Measurements from ENCODE around the gene PHLPP1.
"Not testable (repeated sequence)": the region's sequence is repeated elsewhere in the genome, so short reads cannot be mapped to it uniquely, and the experiment has no call there.

Gene PHLPP1

DNA sequence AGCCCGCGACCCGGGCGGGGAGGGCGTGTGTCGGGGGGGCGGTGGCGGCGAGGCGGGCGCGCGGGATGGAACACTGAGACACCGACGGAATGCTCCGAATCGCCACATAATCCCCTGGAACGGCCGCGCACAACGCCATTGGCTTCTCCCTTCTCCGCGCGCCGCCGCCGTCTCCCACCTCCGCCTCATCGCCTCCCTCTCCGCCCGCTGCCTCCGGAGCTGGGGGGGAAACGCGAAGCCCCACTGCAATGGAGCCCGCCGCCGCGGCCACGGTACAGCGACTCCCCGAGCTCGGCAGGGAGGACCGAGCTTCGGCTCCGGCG, at the start of gene PHLPP1:
TSS of gene PHLPP1 (plus strand) at position 106 of the 323 bp plus-strand sequence. CDS start at position 249, 143 bp downstream.
- DNase-seq, result no peak

DNA sequence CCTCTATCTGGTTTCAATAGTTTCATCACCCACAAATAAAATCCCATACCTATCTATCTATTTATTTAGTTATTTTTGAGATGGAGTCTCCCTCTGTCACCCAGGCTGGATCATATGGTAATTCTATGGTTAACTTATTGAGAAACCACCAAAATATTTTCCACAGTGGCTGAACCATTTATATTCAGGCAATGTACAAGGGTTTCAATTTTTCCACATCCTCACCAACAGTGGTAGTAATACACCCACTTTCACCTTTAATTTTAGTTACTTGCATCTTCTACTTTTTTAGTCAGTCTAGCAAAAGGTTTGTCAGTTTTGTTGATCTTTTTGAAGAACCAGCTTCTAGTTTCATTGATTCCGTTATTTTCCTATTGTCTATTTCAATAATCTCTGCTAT, 46.1 kb upstream of the PHLPP1 start:
- no peak for DNase-seq

DNA sequence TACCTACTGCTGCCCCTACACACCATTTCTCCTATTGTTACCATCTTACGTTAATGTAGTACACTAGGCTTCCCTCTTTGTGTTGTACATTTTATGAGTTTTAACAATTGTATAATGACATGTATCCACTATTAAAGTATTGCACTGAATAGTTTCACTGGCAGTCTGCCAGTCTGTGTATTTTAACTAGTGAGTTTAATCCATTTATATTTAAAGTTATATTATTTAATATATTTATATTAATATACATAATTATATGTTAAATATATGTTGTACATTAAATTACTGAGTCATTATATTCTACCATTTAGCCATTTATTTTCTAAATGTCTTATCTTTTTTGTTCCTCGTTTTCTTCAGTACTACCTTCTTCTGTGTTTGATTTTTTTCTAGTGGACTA, 44.8 kb upstream of the PHLPP1 start:
- DNase-seq, result no peak

DNA sequence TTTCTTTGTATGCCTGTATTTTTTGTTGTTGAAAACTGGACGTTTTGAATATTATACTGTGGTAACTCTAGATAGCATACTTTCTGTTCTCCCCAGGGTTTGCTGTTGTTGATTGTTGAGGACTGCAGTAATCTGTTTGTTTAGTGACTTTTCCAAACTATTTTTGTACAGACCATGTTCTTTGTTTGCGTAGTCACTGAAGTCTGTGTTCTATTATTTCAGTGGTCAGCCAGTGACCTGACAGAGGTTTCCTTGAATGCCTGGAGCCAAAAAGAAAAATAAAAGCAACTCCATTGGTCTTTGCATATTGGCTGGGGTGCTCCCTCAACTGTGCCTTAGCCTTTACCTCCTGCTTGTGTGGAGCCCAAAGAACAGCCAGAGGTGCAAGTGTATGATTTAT, 42.7 kb upstream of the PHLPP1 start:
- no peak for DNase-seq

DNA sequence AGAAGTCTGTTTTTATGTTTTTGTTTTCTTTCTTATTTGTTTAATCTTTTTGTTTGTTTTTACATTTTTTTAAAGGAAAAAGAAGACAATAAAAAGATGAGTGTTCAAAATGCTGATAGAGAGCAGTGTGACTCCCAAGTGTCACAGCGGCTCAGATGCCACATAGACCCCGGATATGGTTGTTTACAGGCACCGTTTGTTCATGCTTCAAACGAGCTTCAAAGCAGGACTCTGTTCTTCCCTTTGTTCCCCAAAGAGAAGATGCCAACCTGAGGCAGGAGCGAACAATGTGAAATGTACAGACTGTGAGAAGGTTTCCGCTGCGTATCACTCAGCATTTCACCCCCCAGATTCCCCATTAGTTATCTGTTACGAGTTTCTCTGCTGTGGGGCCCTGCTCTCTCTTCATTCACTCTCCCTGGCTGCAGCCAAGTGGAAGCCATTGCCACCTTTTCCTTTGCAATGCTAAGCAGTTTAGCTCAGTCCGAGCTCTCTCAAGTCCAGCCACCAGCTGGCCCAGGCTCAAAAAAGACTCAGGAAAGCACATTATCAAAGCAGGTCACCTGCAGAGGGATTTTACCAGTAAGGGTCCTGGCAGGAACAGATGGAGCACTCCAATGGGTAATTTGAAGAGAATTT, 36.4 kb upstream of the PHLPP1 start:
- peak; percentile 69 for DNase-seq

DNA sequence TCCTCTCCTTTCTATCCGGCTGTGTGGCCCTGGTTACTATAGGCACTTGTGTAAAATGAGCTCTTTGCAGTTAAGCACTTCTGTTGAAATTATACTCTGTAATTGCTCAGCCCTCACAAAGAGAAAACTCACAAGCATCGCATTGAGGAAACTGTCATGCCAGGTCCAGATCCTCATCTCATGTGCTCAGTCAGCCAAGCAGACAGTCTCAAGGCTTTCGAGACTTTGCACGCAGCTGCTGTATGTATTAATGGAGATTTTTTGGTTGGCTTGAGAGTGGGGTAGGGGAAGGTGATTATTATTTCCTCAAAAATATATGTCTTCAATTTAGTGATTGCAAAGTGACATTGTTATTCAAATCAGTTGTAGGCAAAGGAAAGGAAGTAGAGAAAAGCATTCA, 33.0 kb upstream of the PHLPP1 start:
- peak; percentile 90 for DNase-seq

DNA sequence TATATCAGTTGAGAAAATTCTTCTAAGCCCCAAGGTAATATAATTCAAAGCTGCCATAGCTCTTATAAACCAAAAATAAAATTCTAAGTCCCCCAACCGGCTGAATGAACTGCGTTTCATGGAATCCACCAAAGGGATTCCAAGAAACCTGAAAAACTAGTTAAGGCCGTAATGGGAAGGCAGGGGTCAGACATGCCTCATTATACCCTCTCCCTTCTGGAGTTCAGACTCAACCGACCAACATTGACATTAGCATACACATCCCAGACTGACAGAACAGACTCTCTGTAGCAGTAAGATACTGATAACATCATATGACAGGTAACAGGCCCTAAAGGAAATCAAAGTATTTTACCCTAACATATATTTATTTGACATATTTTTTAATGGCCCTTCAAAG, 31.4 kb upstream of the PHLPP1 start:
- peak; percentile 29 for DNase-seq

DNA sequence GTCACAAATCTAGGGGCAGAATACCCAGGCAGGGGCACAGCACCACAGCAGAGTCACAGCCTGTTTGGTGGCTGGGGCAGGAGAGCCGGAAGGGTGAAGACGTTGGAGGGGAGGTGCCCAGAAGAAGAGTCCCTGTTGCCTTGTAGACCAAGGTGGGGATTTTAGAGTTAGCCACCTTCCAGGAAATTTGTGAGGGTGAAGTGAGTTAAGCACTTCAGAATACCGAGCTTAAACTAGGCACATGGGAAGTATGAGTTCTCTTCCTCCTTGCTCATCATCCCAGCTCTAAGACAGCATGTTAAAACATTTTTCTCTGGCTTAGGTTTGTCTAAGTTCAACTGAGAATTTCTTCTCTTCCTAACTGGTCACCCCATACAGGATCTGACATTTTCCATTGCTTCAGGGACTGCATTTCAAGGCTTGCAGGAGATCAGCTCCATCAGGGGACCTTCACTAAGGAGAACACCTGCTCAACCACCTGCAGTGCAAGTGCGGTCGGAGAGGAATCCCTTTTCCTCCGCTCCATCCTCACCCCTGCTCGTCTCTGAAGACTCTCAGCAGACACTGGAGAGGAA, 26.5 kb upstream of the PHLPP1 start:
- DNase-seq, result no peak

DNA sequence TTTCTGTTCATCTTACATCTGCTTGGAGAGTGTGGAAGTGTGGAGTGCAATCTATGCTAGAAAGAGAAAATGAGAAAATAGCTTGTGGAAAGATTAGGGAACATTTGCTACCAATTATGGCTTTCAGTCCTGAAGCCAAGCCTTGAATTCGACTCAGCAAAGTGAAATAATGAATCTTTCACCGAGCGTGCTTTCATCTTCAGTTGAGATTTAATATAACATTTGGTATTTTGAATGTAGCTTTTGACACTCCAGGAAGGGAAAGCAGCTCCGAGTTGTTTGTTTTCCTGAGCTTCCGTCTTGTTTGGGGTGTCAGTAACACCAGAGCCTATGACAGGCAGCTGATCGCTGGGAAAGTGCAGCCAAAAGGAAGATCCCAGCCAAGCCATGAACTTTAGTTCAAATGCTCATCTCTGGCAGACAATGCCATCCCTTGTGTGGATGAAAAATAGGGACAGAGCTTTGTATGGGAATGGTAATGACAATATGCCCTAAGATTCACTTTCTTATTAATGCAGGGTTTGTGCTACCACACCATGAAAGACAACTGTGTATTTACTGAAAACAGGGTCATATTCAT, 25.0 kb upstream of the PHLPP1 start:
- DNase-seq, result no peak

DNA sequence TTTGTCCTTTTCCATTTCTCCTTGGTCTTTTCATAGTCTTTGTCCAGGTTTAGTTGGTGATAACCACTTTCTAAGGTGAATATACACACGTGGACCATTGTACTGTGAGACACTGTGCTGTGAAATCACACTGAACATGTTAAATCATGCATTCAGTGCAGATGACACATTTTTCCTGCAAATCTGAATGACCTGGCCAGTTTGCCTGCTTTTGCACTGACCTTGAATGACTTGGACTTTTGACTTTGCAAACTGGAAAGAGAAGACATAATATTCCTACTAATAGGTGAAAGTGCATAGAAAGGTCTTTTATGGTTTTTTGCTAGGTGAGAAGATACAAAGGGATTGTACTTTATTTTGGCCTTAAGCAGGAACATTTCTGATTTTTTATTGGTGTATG, 21.7 kb upstream of the PHLPP1 start:
- no peak for DNase-seq

DNA sequence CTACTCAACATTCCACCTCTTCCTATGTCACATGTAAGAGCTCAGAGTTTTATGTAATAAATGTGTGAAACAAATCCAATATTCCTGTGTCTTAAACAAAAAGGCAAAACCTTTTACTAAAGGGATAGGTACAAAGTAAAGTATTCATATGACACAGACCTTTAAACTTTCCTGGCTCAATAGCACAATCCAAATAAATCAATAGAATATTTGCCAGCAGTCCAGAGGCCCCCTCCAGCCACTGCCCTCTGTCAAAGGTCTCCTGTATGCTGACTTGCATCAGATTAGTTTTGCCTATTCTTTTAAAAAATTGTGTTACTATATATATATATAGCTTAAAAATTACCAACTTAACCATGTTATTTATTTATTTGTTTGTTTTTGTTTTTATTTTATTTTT, 17.7 kb upstream of the PHLPP1 start:
- no peak for DNase-seq

DNA sequence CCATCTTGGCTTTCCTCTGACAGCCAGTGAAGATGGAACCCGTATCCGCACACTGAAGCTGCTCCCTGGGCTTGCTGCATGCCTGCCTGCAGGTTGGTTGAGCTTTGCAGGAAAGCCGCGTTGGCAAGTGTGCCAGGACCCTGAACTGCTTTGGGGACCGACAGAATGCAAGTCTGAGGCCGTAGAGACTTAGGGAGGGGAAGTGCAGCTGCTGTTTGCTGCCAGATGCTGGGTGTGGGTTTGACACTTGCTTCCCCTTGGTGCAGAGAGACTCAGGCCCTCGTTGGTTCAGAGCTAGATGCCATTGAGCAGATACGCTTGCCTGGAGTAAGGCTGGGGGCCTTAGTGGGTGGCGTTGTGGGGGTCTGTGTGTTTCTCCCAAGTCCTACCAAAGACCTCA, 13.1 kb upstream of the PHLPP1 start:
- DNase-seq, result no peak

DNA sequence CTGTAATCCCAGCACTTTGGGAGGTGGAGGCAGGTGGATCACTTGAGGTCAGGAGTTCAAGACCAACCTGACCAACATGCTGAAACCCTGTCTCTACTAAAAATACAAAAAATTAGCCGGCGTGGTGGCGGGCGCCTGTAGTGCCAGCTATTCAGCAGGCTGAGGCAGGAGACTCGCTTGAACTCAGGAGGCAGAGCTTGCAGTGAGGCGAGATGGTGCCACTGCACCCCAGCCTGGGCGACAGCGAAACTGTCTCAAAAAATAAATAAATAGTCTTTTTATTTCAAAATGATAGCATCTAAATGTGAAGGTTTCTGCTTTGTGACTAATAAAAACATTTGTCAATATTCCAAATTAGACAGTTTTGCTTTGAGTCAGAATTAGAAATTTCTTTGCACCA, 8.5 kb upstream of the PHLPP1 start:
- DNase-seq, result not testable (repeated sequence)

DNA sequence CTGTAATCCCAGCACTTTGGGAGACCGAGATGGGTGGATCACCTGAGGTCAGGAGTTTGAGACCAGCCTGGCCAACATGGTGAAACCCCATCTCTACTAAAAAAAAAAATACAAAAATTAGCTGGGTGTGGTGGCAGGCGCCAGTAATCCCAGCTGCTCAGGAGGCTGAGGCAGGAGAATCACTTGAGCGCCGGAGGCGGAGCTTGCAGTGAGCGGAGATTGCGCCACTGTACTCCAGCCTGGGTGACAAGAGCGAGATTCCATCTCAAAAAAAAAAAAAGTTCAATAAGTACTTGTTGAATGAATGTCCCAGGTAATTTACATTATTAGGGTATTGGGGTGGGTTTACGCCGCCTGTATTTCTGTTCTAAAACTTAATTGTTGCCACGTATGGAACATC, 5.4 kb upstream of the PHLPP1 start:
- not testable (repeated sequence) for DNase-seq

DNA sequence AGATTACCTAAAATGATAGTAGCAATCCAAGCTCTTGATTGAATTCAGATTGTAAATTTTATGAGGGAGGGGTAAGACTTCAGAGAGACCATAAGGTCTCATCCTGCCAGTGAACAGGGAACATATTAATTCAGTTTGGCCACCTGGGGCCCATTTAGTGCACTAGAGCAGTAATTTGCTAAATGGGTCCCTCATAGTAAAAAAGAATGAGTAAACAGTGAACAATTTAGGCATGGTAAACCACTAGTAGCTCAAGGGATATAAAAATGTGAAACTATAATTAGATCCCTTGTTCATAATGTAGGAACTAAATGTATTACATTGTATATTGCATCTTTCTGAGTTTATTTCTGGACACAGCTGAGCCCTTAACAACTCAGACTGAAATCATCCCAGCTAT, 4.9 kb upstream of the PHLPP1 start:
- DNase-seq, result no peak

DNA sequence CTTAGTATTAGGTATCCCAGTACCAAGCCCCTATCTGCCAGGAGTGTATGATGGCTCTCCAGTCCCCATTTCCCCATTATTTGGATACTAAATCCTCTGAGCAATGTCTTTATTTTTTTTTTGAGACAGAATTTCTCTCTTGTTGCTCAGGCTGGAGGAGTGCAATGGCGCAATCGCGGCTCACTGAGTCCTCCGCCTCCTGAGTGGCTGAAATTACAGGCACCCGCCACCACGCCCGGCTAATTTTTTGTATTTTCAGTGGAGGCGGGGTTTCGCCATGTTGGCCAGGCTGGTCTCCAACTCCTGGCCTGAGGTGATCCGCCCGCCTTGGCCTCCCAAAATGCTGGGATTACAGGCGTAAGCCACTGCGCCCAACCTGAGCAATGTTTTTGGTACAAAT, 3.6 kb upstream of the PHLPP1 start:
- no peak for DNase-seq

DNA sequence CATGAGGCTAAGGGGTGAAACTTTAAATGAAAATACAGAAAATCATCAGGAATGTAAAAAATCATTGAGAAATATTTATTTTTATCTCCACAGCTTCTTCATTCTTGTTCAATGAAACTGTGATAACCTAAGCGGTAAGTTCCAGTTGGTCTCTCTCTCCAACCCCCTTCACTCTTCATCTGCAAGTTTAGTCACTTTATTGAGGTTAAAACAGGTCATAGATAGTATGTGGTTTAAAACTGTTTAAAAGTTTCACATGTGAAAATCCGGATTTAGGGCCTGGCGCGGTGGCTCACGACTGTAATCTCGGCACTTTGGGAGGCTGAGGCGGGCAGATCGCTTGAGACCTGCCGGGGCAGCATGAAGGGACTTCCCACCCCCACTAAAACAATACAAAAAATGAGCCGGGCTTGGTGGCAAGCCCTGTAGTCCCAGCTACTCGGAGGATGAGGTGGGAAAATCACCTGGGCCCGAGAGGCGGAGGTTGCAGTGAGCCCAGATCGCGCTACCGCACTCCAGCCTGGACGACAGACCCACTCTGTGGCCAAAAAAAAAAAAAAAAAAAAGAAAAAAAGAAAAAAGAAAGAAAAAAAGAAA, 1.6 kb upstream of the PHLPP1 start:
- DNase-seq, result no peak

DNA sequence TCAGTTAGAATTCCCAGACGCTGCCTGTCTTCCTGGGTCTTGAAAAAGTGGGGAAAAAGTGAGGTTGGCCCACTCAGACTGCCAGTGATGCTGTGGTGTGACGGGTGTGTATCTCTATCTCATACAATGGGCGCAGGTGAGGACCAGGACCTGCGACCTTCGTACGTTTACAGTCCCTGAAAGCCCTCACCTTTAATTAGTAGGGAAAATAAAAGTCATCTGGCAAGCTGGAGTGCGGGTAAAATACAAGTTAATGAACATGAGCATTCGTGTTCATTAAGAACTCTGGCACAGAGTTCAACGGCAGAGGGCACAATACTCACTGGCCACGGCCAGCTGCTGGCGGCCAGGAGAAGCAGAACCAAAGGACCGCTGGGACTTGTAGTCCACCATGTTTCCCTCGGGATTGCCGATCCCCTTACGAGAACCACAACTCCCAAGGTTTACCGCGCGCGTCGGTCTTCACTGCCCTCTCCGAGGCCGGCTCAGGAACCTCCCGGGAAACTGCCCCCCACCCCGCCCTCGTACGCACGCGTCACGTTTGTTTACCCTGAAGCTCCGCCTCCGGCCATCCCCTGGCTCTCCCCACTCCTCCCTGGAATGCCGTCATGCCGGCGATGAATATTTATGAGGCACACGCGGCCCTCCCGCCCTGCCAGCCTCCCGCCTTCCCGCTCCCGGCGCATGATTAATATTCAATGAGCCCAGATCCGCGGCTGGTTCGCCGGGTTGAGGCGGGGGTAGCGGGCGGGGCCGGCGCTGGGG, 488 bp upstream of the PHLPP1 start:
- DNase-seq, result peak; percentile 99

DNA sequence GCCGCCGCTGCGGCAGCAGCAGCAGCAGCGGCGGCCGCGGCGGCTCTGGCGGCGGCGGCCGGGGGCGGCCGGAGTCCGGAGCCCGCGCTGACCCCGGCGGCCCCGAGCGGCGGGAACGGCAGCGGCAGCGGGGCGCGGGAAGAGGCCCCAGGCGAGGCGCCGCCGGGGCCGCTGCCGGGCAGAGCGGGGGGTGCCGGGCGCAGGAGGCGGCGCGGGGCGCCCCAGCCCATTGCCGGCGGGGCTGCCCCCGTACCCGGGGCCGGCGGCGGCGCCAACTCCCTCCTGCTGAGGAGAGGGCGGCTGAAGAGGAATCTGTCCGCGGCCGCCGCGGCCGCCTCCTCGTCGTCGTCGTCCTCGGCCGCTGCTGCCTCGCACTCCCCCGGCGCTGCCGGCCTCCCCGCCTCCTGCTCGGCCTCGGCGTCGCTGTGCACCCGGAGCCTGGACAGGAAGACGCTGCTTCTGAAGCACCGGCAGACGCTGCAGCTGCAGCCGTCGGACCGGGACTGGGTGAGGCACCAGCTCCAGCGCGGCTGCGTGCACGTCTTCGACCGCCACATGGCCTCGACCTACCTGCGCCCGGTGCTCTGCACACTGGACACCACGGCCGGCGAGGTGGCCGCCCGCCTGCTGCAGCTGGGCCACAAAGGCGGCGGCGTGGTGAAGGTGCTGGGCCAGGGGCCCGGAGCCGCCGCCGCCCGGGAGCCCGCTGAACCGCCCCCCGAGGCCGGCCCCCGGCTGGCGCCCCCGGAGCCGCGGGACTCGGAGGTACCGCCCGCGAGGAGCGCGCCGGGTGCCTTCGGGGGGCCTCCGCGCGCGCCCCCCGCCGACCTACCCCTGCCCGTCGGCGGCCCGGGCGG, 646 bp downstream of the PHLPP1 start:
- peak; percentile 78 for DNase-seq

DNA sequence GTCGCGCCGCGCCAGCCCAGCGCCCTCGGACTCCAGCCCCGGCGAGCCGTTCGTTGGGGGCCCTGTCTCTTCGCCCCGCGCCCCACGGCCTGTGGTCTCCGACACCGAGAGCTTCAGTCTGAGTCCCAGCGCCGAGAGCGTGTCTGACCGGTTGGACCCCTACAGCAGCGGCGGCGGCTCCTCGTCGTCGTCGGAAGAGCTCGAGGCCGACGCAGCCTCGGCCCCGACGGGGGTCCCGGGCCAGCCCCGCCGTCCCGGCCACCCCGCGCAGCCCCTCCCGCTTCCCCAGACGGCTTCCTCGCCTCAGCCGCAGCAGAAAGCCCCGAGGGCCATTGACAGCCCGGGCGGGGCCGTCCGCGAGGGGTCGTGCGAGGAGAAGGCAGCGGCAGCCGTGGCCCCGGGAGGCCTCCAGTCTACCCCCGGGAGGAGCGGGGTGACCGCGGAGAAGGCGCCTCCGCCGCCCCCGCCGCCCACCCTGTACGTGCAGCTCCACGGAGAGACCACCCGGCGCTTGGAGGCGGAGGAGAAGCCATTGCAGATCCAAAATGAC, 1.4 kb downstream of the PHLPP1 start:
- peak; percentile 73 for DNase-seq

DNA sequence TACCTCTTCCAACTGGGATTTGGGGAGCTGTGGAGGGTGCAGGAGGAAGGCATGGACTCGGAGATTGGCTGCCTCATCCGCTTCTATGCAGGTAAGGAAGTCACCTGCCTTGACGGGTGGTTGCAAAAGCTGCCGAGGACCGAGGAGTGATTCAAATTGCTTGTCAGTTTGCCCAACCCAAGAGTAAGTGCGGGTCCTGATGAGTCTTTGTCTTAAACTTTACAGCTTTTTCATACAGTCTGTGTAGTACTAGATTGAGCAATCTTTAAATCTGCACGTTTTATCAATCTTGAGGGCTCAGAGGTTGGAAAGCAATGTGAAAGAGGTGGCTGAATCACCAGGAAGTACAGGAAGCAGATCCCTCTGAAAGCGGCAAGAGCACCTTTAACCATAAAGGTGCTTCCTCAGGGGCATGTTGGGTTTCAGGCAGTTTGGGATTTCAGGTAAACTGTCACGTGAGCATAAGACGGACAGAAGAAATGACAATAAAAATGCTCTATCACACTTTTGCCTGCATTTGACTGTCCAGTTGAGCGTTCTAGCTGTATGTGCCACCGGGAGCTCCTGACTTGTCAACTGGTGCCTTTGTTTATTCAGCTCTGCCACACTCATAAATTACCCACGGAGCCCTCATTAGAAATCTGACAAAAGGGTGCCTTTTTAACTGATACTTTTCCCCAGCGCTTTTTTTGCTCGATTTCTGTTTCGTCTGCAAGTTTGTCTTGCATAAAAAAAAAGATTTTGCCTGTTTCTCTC, 2.0 kb downstream of the PHLPP1 start:
- DNase-seq, result peak; percentile 79
